ENCODE measurements around the gene ADAMTSL1. TPM values are rescaled to one million over a fixed set of nuclear protein-coding genes. Genes with fewer than 3 reads are reported as not detected.

ADAMTSL1 gene
- total and polyA plus RNA-seq, 9 of the 15 experiments (the other 6 are each of a cell fraction or from before 2014, with no cell fraction given), result 0.01 TPM; not detected in 8

- in situ Hi-C loops (cut with MboI) (no loop called here), intact Hi-C loops (cut with micrococcal nuclease) (no loop called here)
- Histone ChIP-seq H3K4me3 (no peak overlapping the region), H2AFZ (ENCODE audit: low read depth, low read length) (no peak overlapping the region), H3K79me2 (ENCODE audit: control insufficient read depth, insufficient read depth, low read length) (no peaks in the 10 kb centered on the region), H3K4me1 (replicated peaks in 1 of 2; ENCODE audit: control insufficient read depth in 2 of 2, insufficient read depth in 2 of 2, low read length in 2 of 2) (no peaks in the 10 kb centered on the region), H4K20me1 (replicated peaks; ENCODE audit: control insufficient read depth, insufficient read depth, low read length) (no peaks in the 10 kb centered on the region), H3K36me3 (ENCODE audit: control insufficient read depth, insufficient read depth, low read length) (no peaks in the 10 kb centered on the region), H3K4me2 (ENCODE audit: insufficient read depth, low read length) (no peak overlapping the region), H3K9ac (ENCODE audit: insufficient read depth in 1 of 2, low read depth in 2 of 2, low read length in 2 of 2) (no peak overlapping the region), H3K27me3 (ENCODE audit: control insufficient read depth in 2 of 2, insufficient read depth in 2 of 2, low read length in 2 of 2) (no peaks in the 10 kb centered on the region), H3K9me1 (ENCODE audit: control insufficient read depth, insufficient read depth, low read length) (no peaks in the 10 kb centered on the region), H3K9me3 (replicated peaks; ENCODE audit: control insufficient read depth, insufficient read depth, low read depth, low read length) (no peaks in the 10 kb centered on the region), H3K27ac (ENCODE audit: extremely low read depth, low read depth, low read length) (no peak overlapping the region)
- no TSS peak for BruUV-seq (replicated peaks)
- CTCF ChIA-PET (ENCODE audit: low intra/inter-chr PET ratio), result no interaction called here
- DNase-seq (ENCODE audit: extremely low read depth in 1 of 4, low spot score in 3 of 4) (no peak), ATAC-seq (no peak), FAIRE-seq (no peak)
- WGBS (ENCODE audit: insufficient coverage, low coverage, missing lambda C conversion rate), result 0% methylated on average over 4 of the region's 9 CpGs
- TF ChIP-seq ILF3 (IDR thresholded peaks at IDR 0.05; ENCODE audit: borderline replicate concordance), result no peak
- no peak for TF ChIP-seq ZNF197 (CRISPR knock-in tag; IDR thresholded peaks at IDR 0.05; ENCODE audit: low read depth)
- TF ChIP-seq ZNF584 (CRISPR knock-in tag; IDR thresholded peaks at IDR 0.05; ENCODE audit: low read depth), result no peak
- no peak for TF ChIP-seq MTA3 (IDR thresholded peaks at IDR 0.05; ENCODE audit: borderline replicate concordance)
- no peak for TF ChIP-seq NFXL1 (CRISPR knock-in tag; IDR thresholded peaks at IDR 0.05)
- TF ChIP-seq ATF2 (CRISPR knock-in tag; IDR thresholded peaks at IDR 0.05), result no peak
- no peak for TF ChIP-seq PATZ1 (CRISPR knock-in tag; IDR thresholded peaks at IDR 0.05; ENCODE audit: borderline replicate concordance)
- TF ChIP-seq NR4A1 (CRISPR knock-in tag; IDR thresholded peaks at IDR 0.05), result no peak
- no peak for TF ChIP-seq NR4A1 (tag; IDR thresholded peaks at IDR 0.05)
- TF ChIP-seq ZNF280B (CRISPR knock-in tag; IDR thresholded peaks at IDR 0.05), result no peak
- no peak for TF ChIP-seq MYNN (IDR thresholded peaks at IDR 0.05)
- no peak for TF ChIP-seq MYNN (CRISPR knock-in tag; IDR thresholded peaks at IDR 0.05)
- TF ChIP-seq ZNF140 (CRISPR knock-in tag; IDR thresholded peaks at IDR 0.05), result no peak
- no peak for TF ChIP-seq SMARCC2 (IDR thresholded peaks at IDR 0.05; ENCODE audit: low read depth)
- POLR2A ChIA-PET, result no interaction called here
Measured at GRCh38 chr9:18437315-18438201, 36.4 kb upstream of the ADAMTSL1 start.

All from K562 (cell line).